ENCODE data around the gene ISL2.

- TF ChIP-seq, protein P1, sequence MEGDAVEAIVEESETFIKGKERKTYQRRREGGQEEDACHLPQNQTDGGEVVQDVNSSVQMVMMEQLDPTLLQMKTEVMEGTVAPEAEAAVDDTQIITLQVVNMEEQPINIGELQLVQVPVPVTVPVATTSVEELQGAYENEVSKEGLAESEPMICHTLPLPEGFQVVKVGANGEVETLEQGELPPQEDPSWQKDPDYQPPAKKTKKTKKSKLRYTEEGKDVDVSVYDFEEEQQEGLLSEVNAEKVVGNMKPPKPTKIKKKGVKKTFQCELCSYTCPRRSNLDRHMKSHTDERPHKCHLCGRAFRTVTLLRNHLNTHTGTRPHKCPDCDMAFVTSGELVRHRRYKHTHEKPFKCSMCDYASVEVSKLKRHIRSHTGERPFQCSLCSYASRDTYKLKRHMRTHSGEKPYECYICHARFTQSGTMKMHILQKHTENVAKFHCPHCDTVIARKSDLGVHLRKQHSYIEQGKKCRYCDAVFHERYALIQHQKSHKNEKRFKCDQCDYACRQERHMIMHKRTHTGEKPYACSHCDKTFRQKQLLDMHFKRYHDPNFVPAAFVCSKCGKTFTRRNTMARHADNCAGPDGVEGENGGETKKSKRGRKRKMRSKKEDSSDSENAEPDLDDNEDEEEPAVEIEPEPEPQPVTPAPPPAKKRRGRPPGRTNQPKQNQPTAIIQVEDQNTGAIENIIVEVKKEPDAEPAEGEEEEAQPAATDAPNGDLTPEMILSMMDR (conservative IDR thresholded peaks at IDR 0.05 in 1 of 2, IDR thresholded peaks at IDR 0.05 in 1 of 2; ENCODE audit: extremely low read depth in 1 of 2, insufficient read depth in 1 of 2, low read depth in 1 of 2, low read length in 2 of 2): no peak
- TF ChIP-seq EZH2 (IDR thresholded peaks at IDR 0.05; ENCODE audit: borderline replicate concordance, low read length): no peak
Observed at GRCh38 chr15:76376029-76376428, 39.5 kb downstream of the ISL2 start.

All from mammary epithelial cell (primary cell).